ENCODE measurements around the gene IFT57. TPM values are rescaled to one million over a fixed set of nuclear protein-coding genes. Genes with fewer than 3 reads are reported as not detected.

Gene IFT57
- total and polyA plus RNA-seq, 7 experiments from 2014 or later = 18.0 to 48.1 (median 27.4) TPM

- H3K27me3 ChIP-seq (ENCODE audit: control insufficient read depth in 2 of 2, insufficient read depth in 2 of 2, low read length in 2 of 2) = no peaks in the 10 kb centered on the region
- Mint-ChIP-seq H3K9me3 (peaks cover 0 to 9% (median 3%) of the 10 kb centered on the region in 11 donors), H3K27ac (peak overlapping the region; percentile 92 to 99 (median 97)), H3K27me3 (peaks cover 0 to 2% (median 0%) of the 10 kb centered on the region in 5 donors), H3K4me3 (peak overlapping the region; percentile 82 to 98 (median 90)), H3K4me1 (peaks cover 53 to 92% (median 69%) of the 10 kb centered on the region in 7 donors), H3K36me3 (peaks cover 6 to 39% (median 17%) of the 10 kb centered on the region in 5 donors)
- no peak for DNase-seq
- no peaks in the 10 kb centered on the region for H3K9me3 ChIP-seq (ENCODE audit: control insufficient read depth in 2 of 3, low read length in 3 of 3)
- ATAC-seq = peak; percentile 39
- peak overlapping the region; percentile 66 for H3K4me3 ChIP-seq (ENCODE audit: low read length)
- ChIA-PET CTCF (interaction anchor here (0.8 to 1.8 kb wide), 5 partner anchors 12 to 478 kb away, joined by 3 to 13 read pairs (median 4); no protein-coding TSS in a partner anchor), POLR2A (interaction anchor here (0.7 to 15.4 kb wide), 17 partner anchors 9 to 478 kb away, joined by 3 to 393 read pairs (median 4); partner anchors contain the start of genes CD47 and IFT57)
- peaks cover 54 to 62% of the 10 kb centered on the region in 2 donors for H3K4me1 ChIP-seq (ENCODE audit: control insufficient read depth in 2 of 2, insufficient read depth in 2 of 2, low read length in 2 of 2)
- intact Hi-C loops (cut with micrococcal nuclease) = loop anchor here (1.0 to 10.0 kb wide), 12 partner anchors 9 to 700 kb away; partner anchors contain the start of genes BBX (in 2 of the 2), TRAT1 (in 2 of the 2), CIP2A (in 1 of the 2) and DZIP3 (in 1 of the 2)
- H3K27ac ChIP-seq (ENCODE audit: low read depth, low read length) = peak overlapping the region; percentile 89
- H3K36me3 ChIP-seq (ENCODE audit: control insufficient read depth in 2 of 3, insufficient read depth in 3 of 3, low read length in 3 of 3) = no peaks in the 10 kb centered on the region
Measured at GRCh38 chr3:108125153-108125543, 97.1 kb downstream of the IFT57 start.

DNA sequence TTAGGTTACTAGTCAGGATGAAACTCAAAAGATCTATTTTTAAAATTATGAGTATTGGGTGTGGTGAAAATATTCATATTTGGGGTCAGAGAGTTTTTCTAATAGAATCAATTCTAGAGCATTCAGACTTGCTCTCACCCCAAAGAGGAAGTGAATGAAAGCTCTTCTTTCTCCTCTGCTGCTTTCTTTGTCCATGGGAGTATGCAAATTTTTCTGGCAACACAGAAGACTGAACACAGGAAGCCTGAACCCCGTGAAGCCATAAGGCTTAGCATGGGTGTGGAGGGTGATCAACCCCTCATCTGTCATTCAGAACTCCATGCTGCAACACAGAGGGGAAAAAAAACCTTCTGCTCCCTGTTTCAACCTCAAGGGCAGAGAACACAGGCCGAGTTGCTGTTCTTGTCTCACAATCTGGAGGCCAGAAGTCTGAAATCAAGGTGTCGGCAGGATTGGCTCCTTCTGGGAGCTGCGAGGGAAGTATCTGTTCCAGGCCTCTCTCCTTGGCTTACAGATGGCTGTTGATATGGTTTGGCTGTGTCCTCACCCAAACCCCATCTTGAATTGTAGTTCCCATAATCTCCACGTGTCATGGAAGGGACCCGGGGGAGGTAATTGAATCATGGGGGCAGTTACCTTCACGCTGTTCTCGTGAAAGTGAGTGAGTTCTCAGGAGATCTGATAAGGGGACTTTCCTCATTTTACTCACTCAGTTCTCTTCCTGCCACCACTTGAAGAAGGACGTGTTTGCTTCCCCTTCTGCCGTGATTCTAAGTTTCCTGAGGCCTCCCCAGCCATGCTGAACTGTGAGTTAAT, 97.7 kb downstream of the IFT57 start:
- ChIA-PET CTCF (interaction anchor here (1.8 kb wide), 1 partner anchor 27 kb away, joined by 6 read pairs; no protein-coding TSS in a partner anchor), POLR2A (interaction anchor here (0.7 to 15.4 kb wide), 14 partner anchors 8 to 172 kb away, joined by 3 to 393 read pairs (median 5); partner anchors contain the start of genes CD47, HHLA2 and IFT57)

DNA sequence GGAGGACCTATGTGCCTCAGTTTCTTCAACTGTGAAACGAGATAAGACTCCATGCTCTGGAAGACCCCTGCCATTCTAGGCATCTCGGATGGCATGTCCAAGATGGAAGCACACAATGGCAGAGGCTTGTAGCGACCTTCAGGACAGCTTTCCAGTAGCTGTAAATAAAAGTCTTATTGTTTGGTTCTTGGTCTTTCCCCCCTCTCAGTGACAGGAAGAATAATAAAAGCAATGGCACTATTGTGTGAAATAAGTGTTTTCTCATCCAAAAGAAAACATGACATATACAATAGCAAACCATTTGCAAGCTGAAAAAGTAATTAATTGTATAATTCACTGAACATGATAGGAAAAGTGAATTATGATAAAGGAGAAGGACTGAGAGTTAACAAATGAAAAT, 98.9 kb downstream of the IFT57 start:
- Histone ChIP-seq H3K4me1 (ENCODE audit: control insufficient read depth in 2 of 2, insufficient read depth in 2 of 2, low read length in 2 of 2) (peaks cover 36 to 44% of the 10 kb centered on the region in 2 donors), H3K4me3 (ENCODE audit: low read length) (no peak overlapping the region), H3K27ac (ENCODE audit: low read depth, low read length) (peak overlapping the region; percentile 89), H3K27me3 (ENCODE audit: control insufficient read depth in 2 of 2, insufficient read depth in 2 of 2, low read length in 2 of 2) (no peaks in the 10 kb centered on the region), H3K36me3 (ENCODE audit: control insufficient read depth in 2 of 3, insufficient read depth in 3 of 3, low read length in 3 of 3) (no peaks in the 10 kb centered on the region), H3K9me3 (ENCODE audit: control insufficient read depth in 2 of 3, low read length in 3 of 3) (no peaks in the 10 kb centered on the region)
- Mint-ChIP-seq H3K4me1 (peaks cover 45 to 83% (median 65%) of the 10 kb centered on the region in 7 donors), H3K4me3 (peak overlapping the region; percentile 4 to 95 (median 63)), H3K27ac (peak overlapping the region; percentile 57 to 99 (median 96)), H3K36me3 (peaks cover 3 to 30% (median 6%) of the 10 kb centered on the region in 5 donors), H3K9me3 (peaks cover 0 to 7% (median 2%) of the 10 kb centered on the region in 11 donors), H3K27me3 (peaks cover 0 to 2% (median 0%) of the 10 kb centered on the region in 5 donors)
- no peak for DNase-seq
- ATAC-seq = no peak
- intact Hi-C loops (cut with micrococcal nuclease) = loop anchor here in 1 of 2 donors (10.0 kb wide), 3 partner anchors 471 to 701 kb away; partner anchors contain the start of genes BBX and TRAT1
- CTCF ChIA-PET = interaction anchor here (0.6 to 1.4 kb wide), 4 partner anchors 9 to 427 kb away, joined by 3 to 5 read pairs (median 4); no protein-coding TSS in a partner anchor
- POLR2A ChIA-PET = interaction anchor here (1.2 to 15.4 kb wide), 8 partner anchors 9 to 173 kb away, joined by 3 to 393 read pairs (median 5); partner anchors contain the start of genes CD47 and HHLA2

More for the DNA sequence above, 97.7 kb downstream of the IFT57 start:
- Mint-ChIP-seq H3K4me1 (peaks cover 52 to 92% (median 68%) of the 10 kb centered on the region in 7 donors), H3K27ac (peak overlapping the region; percentile 92 to 99 (median 97)), H3K9me3 (peaks cover 0 to 9% (median 3%) of the 10 kb centered on the region in 11 donors), H3K4me3 (peak overlapping the region; percentile 82 to 98 (median 90)), H3K27me3 (peaks cover 0 to 2% (median 0%) of the 10 kb centered on the region in 5 donors), H3K36me3 (peaks cover 6 to 38% (median 14%) of the 10 kb centered on the region in 5 donors)
- Histone ChIP-seq H3K4me3 (ENCODE audit: low read length) (peak overlapping the region; percentile 66), H3K9me3 (ENCODE audit: control insufficient read depth in 2 of 3, low read length in 3 of 3) (no peaks in the 10 kb centered on the region), H3K4me1 (ENCODE audit: control insufficient read depth in 2 of 2, insufficient read depth in 2 of 2, low read length in 2 of 2) (peaks cover 48 to 56% of the 10 kb centered on the region in 2 donors), H3K36me3 (ENCODE audit: control insufficient read depth in 2 of 3, insufficient read depth in 3 of 3, low read length in 3 of 3) (no peaks in the 10 kb centered on the region), H3K27me3 (ENCODE audit: control insufficient read depth in 2 of 2, insufficient read depth in 2 of 2, low read length in 2 of 2) (no peaks in the 10 kb centered on the region), H3K27ac (ENCODE audit: low read depth, low read length) (peak overlapping the region; percentile 89)
- ATAC-seq = peak; percentile 79
- intact Hi-C loops (cut with micrococcal nuclease) = loop anchor here (1.0 to 10.0 kb wide), 14 partner anchors 10 to 700 kb away; partner anchors contain the start of genes BBX (in 2 of the 2), TRAT1 (in 2 of the 2), CD47 (in 1 of the 2) and CIP2A (in 1 of the 2)
- peak; percentile 33 to 88 (median 74) for DNase-seq

- Mint-ChIP-seq H3K4me3 (no peak overlapping the region), H3K36me3 (peaks cover 0 to 22% (median under 1%) of the 10 kb centered on the region in 5 donors), H3K27ac (peak overlapping the region in 5 of 9 donors; percentile 5 to 98 (median 28)), H3K9me3 (peaks cover 0 to 3% (median 0%) of the 10 kb centered on the region in 11 donors), H3K4me1 (peaks cover 38 to 79% (median 56%) of the 10 kb centered on the region in 7 donors), H3K27me3 (peaks cover 0 to 2% (median 0%) of the 10 kb centered on the region in 5 donors)
- H3K4me1 ChIP-seq (ENCODE audit: control insufficient read depth in 2 of 2, insufficient read depth in 2 of 2, low read length in 2 of 2) = peaks cover 31 to 34% of the 10 kb centered on the region in 2 donors
- intact Hi-C loops (cut with micrococcal nuclease) = loop anchor here in 1 of 2 donors (10.0 kb wide), 3 partner anchors 473 to 703 kb away; partner anchors contain the start of genes BBX and TRAT1
- CTCF ChIA-PET = interaction anchor here (1.4 to 1.6 kb wide), 2 partner anchors 30 to 31 kb away, joined by 4 to 5 read pairs; no protein-coding TSS in a partner anchor
- H3K36me3 ChIP-seq (ENCODE audit: control insufficient read depth in 2 of 3, insufficient read depth in 3 of 3, low read length in 3 of 3) = no peaks in the 10 kb centered on the region
- no peaks in the 10 kb centered on the region for H3K9me3 ChIP-seq (ENCODE audit: control insufficient read depth in 2 of 3, low read length in 3 of 3)
- no peak for ATAC-seq
- no peaks in the 10 kb centered on the region for H3K27me3 ChIP-seq (ENCODE audit: control insufficient read depth in 2 of 2, insufficient read depth in 2 of 2, low read length in 2 of 2)
- no peak overlapping the region for H3K27ac ChIP-seq (ENCODE audit: low read depth, low read length)
- no peak for DNase-seq
- POLR2A ChIA-PET = interaction anchor here (0.8 to 15.4 kb wide), 5 partner anchors 9 to 31 kb away, joined by 3 to 393 read pairs (median 5); partner anchors contain the start of gene CD47
- no peak overlapping the region for H3K4me3 ChIP-seq (ENCODE audit: low read length)
Measured at GRCh38 chr3:108122276-108122675, 99.9 kb downstream of the IFT57 start.

- H3K9me3 ChIP-seq (ENCODE audit: control insufficient read depth in 2 of 3, low read length in 3 of 3) = no peaks in the 10 kb centered on the region
- ChIA-PET POLR2A (no interaction called here), CTCF (no interaction called here)
- H3K27me3 Mint-ChIP-seq = peaks cover 0 to 5% (median 0%) of the 10 kb centered on the region in 5 donors
- H3K9me3 Mint-ChIP-seq = peaks cover 0 to 3% (median 0%) of the 10 kb centered on the region in 11 donors
- ATAC-seq (no peak), DNase-seq (no peak)
- H3K36me3 ChIP-seq (ENCODE audit: control insufficient read depth in 2 of 3, insufficient read depth in 3 of 3, low read length in 3 of 3) = no peaks in the 10 kb centered on the region
- H3K27me3 ChIP-seq (ENCODE audit: control insufficient read depth in 2 of 2, insufficient read depth in 2 of 2, low read length in 2 of 2) = no peaks in the 10 kb centered on the region
- no peak overlapping the region for H3K27ac ChIP-seq (ENCODE audit: low read depth, low read length)
- peaks cover 0 to 7% (median 0%) of the 10 kb centered on the region in 5 donors for H3K36me3 Mint-ChIP-seq
- H3K4me1 ChIP-seq (ENCODE audit: control insufficient read depth in 2 of 2, insufficient read depth in 2 of 2, low read length in 2 of 2) = peaks cover 9 to 15% of the 10 kb centered on the region in 2 donors
- H3K4me3 ChIP-seq (ENCODE audit: low read length) = no peak overlapping the region
- intact Hi-C loops (cut with micrococcal nuclease) = loop anchor here in 1 of 2 donors (10.0 kb wide), 3 partner anchors 475 to 705 kb away; partner anchors contain the start of genes BBX and TRAT1
- peaks cover 20 to 56% (median 38%) of the 10 kb centered on the region in 7 donors for H3K4me1 Mint-ChIP-seq
- H3K4me3 Mint-ChIP-seq = peak overlapping the region in 1 of 10 donors; percentile 17
- peak overlapping the region in 4 of 9 donors; percentile 18 to 57 (median 32) for H3K27ac Mint-ChIP-seq
Measured at GRCh38 chr3:108119398-108120104, 102.7 kb downstream of the IFT57 start.

All from naive thymus-derived CD4-positive, alpha-beta T cell (primary cell).